ENCODE results near the gene SH3RF3. TPM values are rescaled to one million over a fixed set of nuclear protein-coding genes. Genes with fewer than 3 reads are reported as not detected.

The SH3RF3 gene
- total RNA-seq, 1 experiment from 2014 or later: 1.0 TPM

DNA sequence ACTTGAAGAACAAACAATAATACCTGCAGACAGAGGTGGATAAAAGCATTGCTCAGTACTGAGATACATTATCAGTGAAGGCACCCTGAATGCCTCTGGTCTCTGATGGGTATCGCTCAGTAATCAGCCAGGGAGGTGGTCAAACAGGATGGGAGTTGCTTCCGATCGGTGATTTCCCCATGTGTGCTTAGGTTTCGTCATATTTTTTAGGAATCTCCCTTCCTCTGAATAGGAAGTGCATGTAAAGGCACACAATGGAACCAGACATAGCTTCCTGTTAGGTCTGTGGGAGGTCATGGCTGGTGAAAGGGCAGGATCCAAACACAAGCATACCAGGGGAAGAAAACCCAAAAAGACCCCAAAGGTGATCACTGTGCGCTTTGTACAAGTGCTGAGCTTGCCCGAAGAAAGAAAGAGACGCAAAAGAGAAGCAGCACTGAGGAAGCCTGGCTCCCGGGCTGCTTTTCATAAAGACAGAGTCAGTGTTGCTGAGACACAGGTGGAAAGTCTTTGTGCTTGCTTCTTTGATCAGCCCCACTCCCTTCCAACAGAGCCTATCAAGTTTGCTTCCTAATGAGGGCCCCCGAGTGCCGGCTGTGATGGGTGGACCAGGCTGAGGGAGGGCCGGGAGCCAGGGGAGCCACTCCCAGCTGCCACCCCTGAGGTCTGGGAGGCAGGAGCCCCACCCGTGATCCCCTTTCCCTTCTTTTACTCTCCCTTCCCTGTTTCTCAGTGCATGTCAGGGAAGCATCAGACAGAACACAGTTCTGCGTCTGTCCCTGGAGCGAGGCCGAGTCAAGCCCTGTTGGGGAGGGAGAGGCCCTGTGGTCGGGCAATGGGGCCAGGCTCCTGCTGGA, 138.2 kb downstream of the SH3RF3 start:
- H3K4me3 Mint-ChIP-seq: no peak overlapping the region
- H3K27me3 Mint-ChIP-seq (ENCODE audit: low read depth): no peaks in the 10 kb centered on the region
- no peaks in the 10 kb centered on the region for H3K36me3 Mint-ChIP-seq
- no peak for DNase-seq (ENCODE audit: low spot score)
- peaks cover 14% of the 10 kb centered on the region for H3K4me1 Mint-ChIP-seq
- ChIA-PET CTCF (no interaction called here), POLR2A (no interaction called here)
- H3K27ac Mint-ChIP-seq: no peak overlapping the region
- ATAC-seq: peak; percentile 46
- no peak for TF ChIP-seq SMAD4 (CRISPR knock-in tag; IDR thresholded peaks at IDR 0.05)
- no peak for TF ChIP-seq CBFB (CRISPR knock-in tag; IDR thresholded peaks at IDR 0.05; ENCODE audit: low read depth)
- peak; percentile 81 for TF ChIP-seq GABPB1 (CRISPR knock-in tag; IDR thresholded peaks at IDR 0.05)
- H3K9me3 Mint-ChIP-seq: no peaks in the 10 kb centered on the region

DNA sequence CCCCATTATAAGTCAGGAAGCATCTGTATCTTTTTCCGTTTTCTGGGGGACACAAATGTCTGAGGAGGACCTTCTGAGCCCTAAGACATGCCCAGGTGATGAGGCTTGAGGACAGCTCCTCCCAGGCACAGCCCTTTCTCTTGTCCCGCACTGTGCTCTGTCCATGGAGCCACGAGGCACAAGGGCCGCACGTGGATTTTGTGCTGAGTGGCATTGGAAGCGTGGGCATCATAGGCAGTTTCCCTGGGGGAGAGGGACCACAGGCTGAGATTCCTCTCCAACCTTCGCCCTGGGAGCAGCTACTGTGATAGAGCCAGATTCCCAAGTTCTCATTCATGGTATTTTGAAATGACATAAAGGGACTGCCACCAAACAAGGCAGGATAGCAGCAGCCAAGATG, 139.9 kb downstream of the SH3RF3 start:
- DNase-seq (ENCODE audit: low spot score) (no peak), ATAC-seq (no peak)
- ChIA-PET POLR2A (no interaction called here), CTCF (no interaction called here)
- H3K9me3 Mint-ChIP-seq: no peaks in the 10 kb centered on the region
- no peak overlapping the region for H3K4me3 Mint-ChIP-seq
- H3K27me3 Mint-ChIP-seq (ENCODE audit: low read depth): no peaks in the 10 kb centered on the region
- no peak overlapping the region for H3K27ac Mint-ChIP-seq
- H3K36me3 Mint-ChIP-seq: no peaks in the 10 kb centered on the region
- no peak for TF ChIP-seq ESRRA (CRISPR knock-in tag; IDR thresholded peaks at IDR 0.05; ENCODE audit: borderline replicate concordance)
- TF ChIP-seq, protein P1, sequence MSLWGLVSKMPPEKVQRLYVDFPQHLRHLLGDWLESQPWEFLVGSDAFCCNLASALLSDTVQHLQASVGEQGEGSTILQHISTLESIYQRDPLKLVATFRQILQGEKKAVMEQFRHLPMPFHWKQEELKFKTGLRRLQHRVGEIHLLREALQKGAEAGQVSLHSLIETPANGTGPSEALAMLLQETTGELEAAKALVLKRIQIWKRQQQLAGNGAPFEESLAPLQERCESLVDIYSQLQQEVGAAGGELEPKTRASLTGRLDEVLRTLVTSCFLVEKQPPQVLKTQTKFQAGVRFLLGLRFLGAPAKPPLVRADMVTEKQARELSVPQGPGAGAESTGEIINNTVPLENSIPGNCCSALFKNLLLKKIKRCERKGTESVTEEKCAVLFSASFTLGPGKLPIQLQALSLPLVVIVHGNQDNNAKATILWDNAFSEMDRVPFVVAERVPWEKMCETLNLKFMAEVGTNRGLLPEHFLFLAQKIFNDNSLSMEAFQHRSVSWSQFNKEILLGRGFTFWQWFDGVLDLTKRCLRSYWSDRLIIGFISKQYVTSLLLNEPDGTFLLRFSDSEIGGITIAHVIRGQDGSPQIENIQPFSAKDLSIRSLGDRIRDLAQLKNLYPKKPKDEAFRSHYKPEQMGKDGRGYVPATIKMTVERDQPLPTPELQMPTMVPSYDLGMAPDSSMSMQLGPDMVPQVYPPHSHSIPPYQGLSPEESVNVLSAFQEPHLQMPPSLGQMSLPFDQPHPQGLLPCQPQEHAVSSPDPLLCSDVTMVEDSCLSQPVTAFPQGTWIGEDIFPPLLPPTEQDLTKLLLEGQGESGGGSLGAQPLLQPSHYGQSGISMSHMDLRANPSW (CRISPR knock-in tag; conservative IDR thresholded peaks at IDR 0.05; ENCODE audit: low read depth): no peak
- TF ChIP-seq GRHL2 (CRISPR knock-in tag; IDR thresholded peaks at IDR 0.05; ENCODE audit: insufficient replicate concordance, severe bottlenecking): no peak
- no peak for TF ChIP-seq FOXP1 (CRISPR knock-in tag; IDR thresholded peaks at IDR 0.05; ENCODE audit: borderline replicate concordance)
- TF ChIP-seq ZNF317 (CRISPR knock-in tag; IDR thresholded peaks at IDR 0.05; ENCODE audit: borderline replicate concordance, low read depth): no peak
- TF ChIP-seq, protein P2, sequence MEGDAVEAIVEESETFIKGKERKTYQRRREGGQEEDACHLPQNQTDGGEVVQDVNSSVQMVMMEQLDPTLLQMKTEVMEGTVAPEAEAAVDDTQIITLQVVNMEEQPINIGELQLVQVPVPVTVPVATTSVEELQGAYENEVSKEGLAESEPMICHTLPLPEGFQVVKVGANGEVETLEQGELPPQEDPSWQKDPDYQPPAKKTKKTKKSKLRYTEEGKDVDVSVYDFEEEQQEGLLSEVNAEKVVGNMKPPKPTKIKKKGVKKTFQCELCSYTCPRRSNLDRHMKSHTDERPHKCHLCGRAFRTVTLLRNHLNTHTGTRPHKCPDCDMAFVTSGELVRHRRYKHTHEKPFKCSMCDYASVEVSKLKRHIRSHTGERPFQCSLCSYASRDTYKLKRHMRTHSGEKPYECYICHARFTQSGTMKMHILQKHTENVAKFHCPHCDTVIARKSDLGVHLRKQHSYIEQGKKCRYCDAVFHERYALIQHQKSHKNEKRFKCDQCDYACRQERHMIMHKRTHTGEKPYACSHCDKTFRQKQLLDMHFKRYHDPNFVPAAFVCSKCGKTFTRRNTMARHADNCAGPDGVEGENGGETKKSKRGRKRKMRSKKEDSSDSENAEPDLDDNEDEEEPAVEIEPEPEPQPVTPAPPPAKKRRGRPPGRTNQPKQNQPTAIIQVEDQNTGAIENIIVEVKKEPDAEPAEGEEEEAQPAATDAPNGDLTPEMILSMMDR (IDR thresholded peaks at IDR 0.05): no peak
- H3K4me1 Mint-ChIP-seq: peaks cover 14% of the 10 kb centered on the region

DNA sequence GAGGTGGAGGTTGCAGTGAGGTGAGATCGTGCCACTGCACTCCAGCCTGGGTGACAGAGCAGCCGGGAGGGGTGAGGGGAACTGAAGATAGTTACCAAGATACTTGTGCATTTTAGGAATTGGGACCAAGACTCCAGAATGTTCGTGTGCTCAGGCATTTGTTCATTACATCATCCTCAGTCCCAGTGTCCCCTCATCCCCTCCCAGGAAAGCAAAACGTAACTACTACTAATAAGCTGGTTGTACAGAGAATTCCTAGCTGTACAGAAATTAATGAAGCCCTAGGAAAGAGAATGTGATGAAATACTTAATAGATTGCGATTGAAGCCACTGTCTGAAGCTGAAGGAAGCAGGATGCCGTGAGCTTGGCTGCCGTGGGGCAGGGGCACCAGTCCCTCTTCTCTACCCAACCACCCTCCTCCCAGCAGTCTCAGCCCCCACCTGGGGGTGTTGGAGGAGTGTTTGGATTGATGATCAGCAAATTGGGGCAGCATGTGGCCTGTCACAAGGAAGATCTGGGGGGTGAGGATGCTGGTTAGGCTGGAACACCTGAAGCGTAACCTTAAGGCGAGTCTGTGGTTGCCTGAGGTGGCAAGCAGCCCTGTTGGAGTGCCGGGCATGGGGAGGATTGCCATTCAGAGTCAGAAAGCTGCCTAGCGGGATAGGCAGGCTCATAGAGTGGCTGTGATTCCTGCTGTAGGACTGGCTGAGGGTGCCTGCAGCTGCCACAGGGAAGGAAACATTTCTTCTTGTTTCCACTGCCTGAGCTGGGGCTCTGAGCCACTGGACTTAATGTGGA, 140.9 kb downstream of the SH3RF3 start:
- Mint-ChIP-seq H3K4me3 (no peak overlapping the region), H3K27ac (no peak overlapping the region), H3K27me3 (ENCODE audit: low read depth) (no peaks in the 10 kb centered on the region), H3K4me1 (peaks cover 14% of the 10 kb centered on the region), H3K9me3 (no peaks in the 10 kb centered on the region), H3K36me3 (no peaks in the 10 kb centered on the region)
- ChIA-PET POLR2A (no interaction called here), CTCF (interaction anchor here (1.3 kb wide), 1 partner anchor 240 kb away, joined by 3 read pairs; no protein-coding TSS in a partner anchor)
- ATAC-seq: no peak
- no peak for DNase-seq (ENCODE audit: low spot score)
- TF ChIP-seq, protein P3, sequence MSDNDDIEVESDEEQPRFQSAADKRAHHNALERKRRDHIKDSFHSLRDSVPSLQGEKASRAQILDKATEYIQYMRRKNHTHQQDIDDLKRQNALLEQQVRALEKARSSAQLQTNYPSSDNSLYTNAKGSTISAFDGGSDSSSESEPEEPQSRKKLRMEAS (CRISPR knock-in tag; IDR thresholded peaks at IDR 0.05): no peak
- TF ChIP-seq CREB1 (CRISPR knock-in tag; IDR thresholded peaks at IDR 0.05) (no peak), NR1H2 (CRISPR knock-in tag; IDR thresholded peaks at IDR 0.05) (no peak), OVOL2 (CRISPR knock-in tag; IDR thresholded peaks at IDR 0.05; ENCODE audit: borderline replicate concordance) (no peak), ZNF219 (CRISPR knock-in tag; IDR thresholded peaks at IDR 0.05; ENCODE audit: borderline replicate concordance) (no peak)
- TF ChIP-seq, protein P4, sequence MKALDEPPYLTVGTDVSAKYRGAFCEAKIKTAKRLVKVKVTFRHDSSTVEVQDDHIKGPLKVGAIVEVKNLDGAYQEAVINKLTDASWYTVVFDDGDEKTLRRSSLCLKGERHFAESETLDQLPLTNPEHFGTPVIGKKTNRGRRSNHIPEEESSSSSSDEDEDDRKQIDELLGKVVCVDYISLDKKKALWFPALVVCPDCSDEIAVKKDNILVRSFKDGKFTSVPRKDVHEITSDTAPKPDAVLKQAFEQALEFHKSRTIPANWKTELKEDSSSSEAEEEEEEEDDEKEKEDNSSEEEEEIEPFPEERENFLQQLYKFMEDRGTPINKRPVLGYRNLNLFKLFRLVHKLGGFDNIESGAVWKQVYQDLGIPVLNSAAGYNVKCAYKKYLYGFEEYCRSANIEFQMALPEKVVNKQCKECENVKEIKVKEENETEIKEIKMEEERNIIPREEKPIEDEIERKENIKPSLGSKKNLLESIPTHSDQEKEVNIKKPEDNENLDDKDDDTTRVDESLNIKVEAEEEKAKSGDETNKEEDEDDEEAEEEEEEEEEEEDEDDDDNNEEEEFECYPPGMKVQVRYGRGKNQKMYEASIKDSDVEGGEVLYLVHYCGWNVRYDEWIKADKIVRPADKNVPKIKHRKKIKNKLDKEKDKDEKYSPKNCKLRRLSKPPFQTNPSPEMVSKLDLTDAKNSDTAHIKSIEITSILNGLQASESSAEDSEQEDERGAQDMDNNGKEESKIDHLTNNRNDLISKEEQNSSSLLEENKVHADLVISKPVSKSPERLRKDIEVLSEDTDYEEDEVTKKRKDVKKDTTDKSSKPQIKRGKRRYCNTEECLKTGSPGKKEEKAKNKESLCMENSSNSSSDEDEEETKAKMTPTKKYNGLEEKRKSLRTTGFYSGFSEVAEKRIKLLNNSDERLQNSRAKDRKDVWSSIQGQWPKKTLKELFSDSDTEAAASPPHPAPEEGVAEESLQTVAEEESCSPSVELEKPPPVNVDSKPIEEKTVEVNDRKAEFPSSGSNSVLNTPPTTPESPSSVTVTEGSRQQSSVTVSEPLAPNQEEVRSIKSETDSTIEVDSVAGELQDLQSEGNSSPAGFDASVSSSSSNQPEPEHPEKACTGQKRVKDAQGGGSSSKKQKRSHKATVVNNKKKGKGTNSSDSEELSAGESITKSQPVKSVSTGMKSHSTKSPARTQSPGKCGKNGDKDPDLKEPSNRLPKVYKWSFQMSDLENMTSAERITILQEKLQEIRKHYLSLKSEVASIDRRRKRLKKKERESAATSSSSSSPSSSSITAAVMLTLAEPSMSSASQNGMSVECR (CRISPR knock-in tag; IDR thresholded peaks at IDR 0.05; ENCODE audit: borderline replicate concordance): no peak
- TF ChIP-seq, protein P5, sequence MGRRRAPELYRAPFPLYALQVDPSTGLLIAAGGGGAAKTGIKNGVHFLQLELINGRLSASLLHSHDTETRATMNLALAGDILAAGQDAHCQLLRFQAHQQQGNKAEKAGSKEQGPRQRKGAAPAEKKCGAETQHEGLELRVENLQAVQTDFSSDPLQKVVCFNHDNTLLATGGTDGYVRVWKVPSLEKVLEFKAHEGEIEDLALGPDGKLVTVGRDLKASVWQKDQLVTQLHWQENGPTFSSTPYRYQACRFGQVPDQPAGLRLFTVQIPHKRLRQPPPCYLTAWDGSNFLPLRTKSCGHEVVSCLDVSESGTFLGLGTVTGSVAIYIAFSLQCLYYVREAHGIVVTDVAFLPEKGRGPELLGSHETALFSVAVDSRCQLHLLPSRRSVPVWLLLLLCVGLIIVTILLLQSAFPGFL (CRISPR knock-in tag; IDR thresholded peaks at IDR 0.05; ENCODE audit: borderline replicate concordance): no peak
- TF ChIP-seq, protein P6, sequence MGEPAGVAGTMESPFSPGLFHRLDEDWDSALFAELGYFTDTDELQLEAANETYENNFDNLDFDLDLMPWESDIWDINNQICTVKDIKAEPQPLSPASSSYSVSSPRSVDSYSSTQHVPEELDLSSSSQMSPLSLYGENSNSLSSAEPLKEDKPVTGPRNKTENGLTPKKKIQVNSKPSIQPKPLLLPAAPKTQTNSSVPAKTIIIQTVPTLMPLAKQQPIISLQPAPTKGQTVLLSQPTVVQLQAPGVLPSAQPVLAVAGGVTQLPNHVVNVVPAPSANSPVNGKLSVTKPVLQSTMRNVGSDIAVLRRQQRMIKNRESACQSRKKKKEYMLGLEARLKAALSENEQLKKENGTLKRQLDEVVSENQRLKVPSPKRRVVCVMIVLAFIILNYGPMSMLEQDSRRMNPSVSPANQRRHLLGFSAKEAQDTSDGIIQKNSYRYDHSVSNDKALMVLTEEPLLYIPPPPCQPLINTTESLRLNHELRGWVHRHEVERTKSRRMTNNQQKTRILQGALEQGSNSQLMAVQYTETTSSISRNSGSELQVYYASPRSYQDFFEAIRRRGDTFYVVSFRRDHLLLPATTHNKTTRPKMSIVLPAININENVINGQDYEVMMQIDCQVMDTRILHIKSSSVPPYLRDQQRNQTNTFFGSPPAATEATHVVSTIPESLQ (CRISPR knock-in tag; IDR thresholded peaks at IDR 0.05): no peak

Measured in WTC11 (cell line).